Naive thymus-derived CD4-positive, alpha-beta T cell (primary cell): ENCODE results near the gene ZNF521. TPM values are rescaled to one million over a fixed set of nuclear protein-coding genes. Genes with fewer than 3 reads are reported as not detected.

Experiments
- ATAC-seq: fragments of 150-1000 bp; cut with Tn5 transposase; 2 replicates; pipeline ENCODE4 v1.10.0; 2021; ENCODE audit warnings: mild to moderate bottlenecking, moderate library complexity
- CTCF ChIA-PET: fragments of 350-600 bp; sonication (Branson Sonifier 250); formaldehyde crosslinking; loops from one replicate; lab custom pipeline; 2021; ENCODE audit warnings: antibody characterized with exemption; lab: Charles Lee
- POLR2A ChIA-PET: fragments of 350-600 bp; sonication (Branson Sonifier 250); formaldehyde crosslinking; loops from one replicate; lab custom pipeline; 2021; ENCODE audit warnings: antibody characterized with exemption, inconsistent platforms; lab: Charles Lee
- DNase-seq, 9 donors: peaks; one replicate each; pipeline versions ENCODE4 v3.0.0 to v3.0.0-alpha.2; 2020 to 2022; ENCODE audit warnings: mixed read lengths in 1 of 9
- H3K27ac ChIP-seq: one replicate; pipeline ENCODE4 v1.7.0; 2013; ENCODE audit warnings: mild to moderate bottlenecking, low read depth, low read length, moderate library complexity
- H3K27me3 ChIP-seq, 2 donors: one replicate each; pipeline ENCODE4 v1.7.0; 2013; ENCODE audit warnings: low read length in 2 of 2, mild to moderate bottlenecking in 2 of 2, moderate library complexity in 2 of 2; ENCODE audit not compliant: control insufficient read depth in 2 of 2, insufficient read depth in 2 of 2
- H3K36me3 ChIP-seq, 3 experiments: 1 replicate in 2 of 3; 2 replicates in 1 of 3; pipeline ENCODE4 v1.7.0; 2013; ENCODE audit warnings: low read length in 3 of 3, mild to moderate bottlenecking in 3 of 3, moderate library complexity in 1 of 3; ENCODE audit not compliant: insufficient read depth in 3 of 3, control insufficient read depth in 2 of 3
- H3K4me1 ChIP-seq, 2 donors: one replicate each; pipeline ENCODE4 v1.7.0; 2013; ENCODE audit warnings: low read length in 2 of 2, mild to moderate bottlenecking in 2 of 2, moderate library complexity in 1 of 2; ENCODE audit not compliant: control insufficient read depth in 2 of 2, insufficient read depth in 2 of 2
- H3K4me3 ChIP-seq: 2 replicates; pipeline ENCODE4 v1.7.0; 2013; ENCODE audit warnings: mild to moderate bottlenecking, low read length
- H3K9me3 ChIP-seq, 3 experiments: 1 replicate in 2 of 3; 2 replicates in 1 of 3; pipeline ENCODE4 v1.7.0; 2013; ENCODE audit warnings: low read length in 3 of 3; ENCODE audit not compliant: control insufficient read depth in 2 of 3
- H3K27ac Mint-ChIP-seq, 9 donors: one replicate each; pipeline ENCODE4 v1.8.0; 2020 to 2022; ENCODE audit warnings: mixed read lengths in 9 of 9, mild to moderate bottlenecking in 8 of 9, moderate library complexity in 5 of 9, inconsistent platforms in 2 of 9
- H3K27me3 Mint-ChIP-seq, 5 donors: one replicate each; pipeline ENCODE4 v1.8.0; 2021 to 2022; ENCODE audit warnings: mixed read lengths in 5 of 5, mild to moderate bottlenecking in 1 of 5
- H3K36me3 Mint-ChIP-seq, 5 donors: one replicate each; pipeline ENCODE4 v1.8.0; 2020 to 2022; ENCODE audit warnings: mixed read lengths in 5 of 5, mild to moderate bottlenecking in 3 of 5, inconsistent platforms in 1 of 5
- H3K4me1 Mint-ChIP-seq, 7 donors: one replicate each; pipeline ENCODE4 v1.8.0; 2020 to 2022; ENCODE audit warnings: mixed read lengths in 7 of 7, mild to moderate bottlenecking in 3 of 7, inconsistent platforms in 1 of 7
- H3K4me3 Mint-ChIP-seq, 10 donors: one replicate each; pipeline ENCODE4 v1.8.0; 2020 to 2022; ENCODE audit warnings: mild to moderate bottlenecking in 10 of 10, mixed read lengths in 10 of 10, moderate library complexity in 6 of 10, inconsistent platforms in 2 of 10
- H3K9me3 Mint-ChIP-seq, 11 donors: one replicate each; pipeline ENCODE4 v1.8.0; 2020 to 2022; ENCODE audit warnings: mixed read lengths in 11 of 11, mild to moderate bottlenecking in 4 of 11, inconsistent platforms in 1 of 11, moderate library complexity in 1 of 11
- intact Hi-C, 2 donors: fragments of 100-400 bp; cut with micrococcal nuclease; formaldehyde crosslinking; loops; one replicate each; pipeline ENCODE4 v1.15.1; 2023
- polyA plus RNA-seq, 2 donors: library from polyadenylated mRNA; unstranded; fragments of 300-500 nt; fragmentation: Illumina TruSeq; gene quantifications; one replicate each; pipeline ENCODE4 v1.2.3, GENCODE V29; 2021
- total RNA-seq, 6 experiments: library from RNA in 5 of 6; stranded (reverse) in 5 of 6; gene quantifications; 1 replicate in 5 of 6; 2 replicates in 1 of 6; pipeline ENCODE4 v1.2.3 and lab custom pipeline; 2021 to 2026

ZNF521 gene
- total and polyA plus RNA-seq, 7 experiments from 2014 or later = 1.1 to 4.4 TPM; not detected in 5

DNA sequence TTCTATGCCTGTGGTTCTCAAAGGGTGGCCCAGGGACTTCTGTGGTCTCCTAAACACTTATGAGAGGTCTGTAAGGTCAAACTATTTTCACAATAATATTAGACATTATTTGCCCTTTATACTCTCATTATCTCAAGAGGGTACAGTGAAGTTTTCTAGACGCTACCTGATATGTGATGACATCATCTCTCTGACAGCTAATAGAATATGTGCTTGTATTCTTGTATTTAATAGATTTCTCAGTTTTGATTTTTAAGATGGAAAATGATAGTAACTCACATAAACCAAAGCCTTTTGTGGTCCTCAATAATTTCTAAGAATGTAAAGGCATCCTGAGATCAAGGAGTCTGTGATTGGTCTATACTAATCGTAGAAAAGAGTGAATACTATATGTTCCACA is 265.1 kb downstream of the ZNF521 start:
- CTCF ChIA-PET = no interaction called here
- Mint-ChIP-seq H3K27me3 (peaks cover 0 to 2% (median 0%) of the 10 kb centered on the region in 5 donors), H3K9me3 (no peaks in the 10 kb centered on the region), H3K4me3 (no peak overlapping the region), H3K4me1 (no peaks in the 10 kb centered on the region), H3K36me3 (no peaks in the 10 kb centered on the region), H3K27ac (no peak overlapping the region)
- ATAC-seq (no peak), DNase-seq (no peak)
- Histone ChIP-seq H3K9me3 (no peaks in the 10 kb centered on the region), H3K36me3 (no peaks in the 10 kb centered on the region), H3K27me3 (no peaks in the 10 kb centered on the region), H3K4me1 (no peaks in the 10 kb centered on the region), H3K27ac (no peak overlapping the region), H3K4me3 (no peak overlapping the region)
- intact Hi-C loops = no loop called here
- POLR2A ChIA-PET = no interaction called here

- peaks cover 0 to 5% (median 0%) of the 10 kb centered on the region in 5 donors for H3K27me3 Mint-ChIP-seq
- POLR2A ChIA-PET = no interaction called here
These were observed 271.0 kb downstream of the ZNF521 start for GRCh38 chr18:25081001-25081400.

DNA sequence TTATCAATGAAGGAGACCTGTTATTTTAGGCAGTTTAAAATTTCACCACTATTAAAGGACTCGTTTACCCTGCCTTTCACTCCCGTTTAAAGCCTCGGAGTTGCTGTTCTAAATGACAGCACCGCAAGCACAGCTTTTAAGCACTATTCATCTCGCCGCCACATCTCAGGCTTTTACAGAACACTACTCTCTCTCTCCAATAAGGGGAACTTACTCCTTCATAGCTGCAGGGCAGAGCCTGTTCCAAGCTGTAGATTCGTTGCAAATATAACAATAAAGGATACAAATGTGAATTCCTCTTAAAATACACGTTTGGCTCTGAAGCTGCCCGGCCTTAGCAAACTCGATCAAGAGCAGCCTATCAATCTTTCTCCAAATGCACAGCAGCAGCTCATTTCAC is 271.8 kb downstream of the ZNF521 start:
- H3K27ac ChIP-seq = no peak overlapping the region
- peaks cover 0 to 5% (median 0%) of the 10 kb centered on the region in 5 donors for H3K27me3 Mint-ChIP-seq
- no peak overlapping the region for H3K4me3 ChIP-seq
- no peak for ATAC-seq
- H3K4me1 Mint-ChIP-seq = no peaks in the 10 kb centered on the region
- H3K27me3 ChIP-seq = no peaks in the 10 kb centered on the region
- no peaks in the 10 kb centered on the region for H3K36me3 ChIP-seq
- no peaks in the 10 kb centered on the region for H3K9me3 ChIP-seq
- H3K9me3 Mint-ChIP-seq = peaks cover 0 to 4% (median 0%) of the 10 kb centered on the region in 11 donors
- no peak overlapping the region for H3K4me3 Mint-ChIP-seq
- intact Hi-C loops = no loop called here
- H3K36me3 Mint-ChIP-seq = no peaks in the 10 kb centered on the region
- POLR2A ChIA-PET = no interaction called here
- no peak for DNase-seq
- CTCF ChIA-PET = no interaction called here
- no peaks in the 10 kb centered on the region for H3K4me1 ChIP-seq
- no peak overlapping the region for H3K27ac Mint-ChIP-seq

More at GRCh38 chr18:25081001-25081400, 271.0 kb downstream of the ZNF521 start:
- Mint-ChIP-seq H3K9me3 (peaks cover 0 to 4% (median 0%) of the 10 kb centered on the region in 11 donors), H3K4me3 (no peak overlapping the region), H3K4me1 (no peaks in the 10 kb centered on the region), H3K36me3 (no peaks in the 10 kb centered on the region), H3K27ac (no peak overlapping the region)
- Histone ChIP-seq H3K27ac (no peak overlapping the region), H3K27me3 (no peaks in the 10 kb centered on the region), H3K4me3 (no peak overlapping the region), H3K9me3 (no peaks in the 10 kb centered on the region), H3K36me3 (no peaks in the 10 kb centered on the region), H3K4me1 (no peaks in the 10 kb centered on the region)
- no peak for DNase-seq
- ATAC-seq = no peak
- CTCF ChIA-PET = no interaction called here
- intact Hi-C loops = no loop called here

- ChIA-PET CTCF (no interaction called here), POLR2A (no interaction called here)
- Mint-ChIP-seq H3K4me1 (no peaks in the 10 kb centered on the region), H3K27ac (no peak overlapping the region), H3K9me3 (peaks cover 0 to 4% (median 0%) of the 10 kb centered on the region in 11 donors), H3K4me3 (no peak overlapping the region), H3K27me3 (peaks cover 0 to 5% (median 0%) of the 10 kb centered on the region in 5 donors), H3K36me3 (no peaks in the 10 kb centered on the region)
- Histone ChIP-seq H3K27ac (no peak overlapping the region), H3K36me3 (no peaks in the 10 kb centered on the region), H3K4me1 (no peaks in the 10 kb centered on the region), H3K27me3 (no peaks in the 10 kb centered on the region), H3K9me3 (no peaks in the 10 kb centered on the region), H3K4me3 (no peak overlapping the region)
- ATAC-seq = no peak
- intact Hi-C loops = no loop called here
- DNase-seq = no peak
These were observed 273.8 kb downstream of the ZNF521 start for GRCh38 chr18:25077944-25078723.

DNA sequence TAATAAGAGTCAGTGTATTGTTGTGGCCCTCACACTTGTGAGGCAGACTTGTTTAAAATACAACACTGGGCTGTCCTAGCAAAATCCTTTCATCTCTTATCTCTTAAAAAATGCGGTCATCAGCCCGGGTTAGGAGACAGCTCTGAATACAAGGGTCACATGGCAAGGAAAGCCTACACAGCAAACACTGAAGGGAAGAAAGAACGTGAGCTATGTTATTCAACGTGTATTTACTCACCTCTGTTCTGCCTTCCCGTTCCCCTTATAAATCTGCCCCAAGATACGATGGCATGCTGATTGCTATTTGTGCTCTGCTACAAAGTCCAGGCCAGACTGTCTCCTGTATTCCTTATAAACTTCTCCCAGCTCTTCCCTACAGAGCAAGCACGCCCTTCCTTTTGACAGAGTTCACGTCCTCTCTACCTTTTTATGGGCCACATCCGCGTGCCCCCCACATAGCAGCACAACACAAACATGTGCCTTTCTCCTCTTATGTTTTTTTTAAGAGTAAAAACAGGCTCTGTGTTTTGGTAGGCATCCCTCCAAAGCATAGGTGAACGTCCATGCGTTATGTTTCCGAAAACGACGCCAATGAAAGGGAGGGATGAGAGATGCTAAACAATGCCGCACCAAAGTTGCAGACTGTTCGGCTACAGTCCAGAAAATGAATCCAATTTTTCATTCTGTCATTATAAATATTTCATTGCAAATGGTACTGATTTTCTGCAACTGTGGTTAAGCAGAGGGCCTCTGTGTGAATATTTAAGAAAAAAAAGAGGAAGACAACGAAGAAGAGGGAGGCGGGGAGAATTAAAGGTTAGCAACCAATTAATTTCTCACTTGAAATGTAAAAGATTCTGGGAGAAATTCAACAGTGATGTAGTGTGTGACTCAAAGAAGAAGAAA is 274.7 kb downstream of the ZNF521 start:
- H3K4me1 Mint-ChIP-seq = no peaks in the 10 kb centered on the region
- no peak overlapping the region for H3K27ac ChIP-seq
- H3K9me3 ChIP-seq = no peaks in the 10 kb centered on the region
- ATAC-seq (no peak), DNase-seq (no peak)
- H3K27me3 Mint-ChIP-seq = peaks cover 0 to 5% (median 0%) of the 10 kb centered on the region in 5 donors
- H3K4me3 Mint-ChIP-seq = no peak overlapping the region
- no peaks in the 10 kb centered on the region for H3K4me1 ChIP-seq
- intact Hi-C loops = no loop called here
- H3K36me3 ChIP-seq = no peaks in the 10 kb centered on the region
- H3K9me3 Mint-ChIP-seq = peaks cover 0 to 4% (median 0%) of the 10 kb centered on the region in 11 donors
- H3K27ac Mint-ChIP-seq = no peak overlapping the region
- ChIA-PET POLR2A (no interaction called here), CTCF (no interaction called here)
- H3K27me3 ChIP-seq = no peaks in the 10 kb centered on the region
- H3K36me3 Mint-ChIP-seq = no peaks in the 10 kb centered on the region
- no peak overlapping the region for H3K4me3 ChIP-seq

DNA sequence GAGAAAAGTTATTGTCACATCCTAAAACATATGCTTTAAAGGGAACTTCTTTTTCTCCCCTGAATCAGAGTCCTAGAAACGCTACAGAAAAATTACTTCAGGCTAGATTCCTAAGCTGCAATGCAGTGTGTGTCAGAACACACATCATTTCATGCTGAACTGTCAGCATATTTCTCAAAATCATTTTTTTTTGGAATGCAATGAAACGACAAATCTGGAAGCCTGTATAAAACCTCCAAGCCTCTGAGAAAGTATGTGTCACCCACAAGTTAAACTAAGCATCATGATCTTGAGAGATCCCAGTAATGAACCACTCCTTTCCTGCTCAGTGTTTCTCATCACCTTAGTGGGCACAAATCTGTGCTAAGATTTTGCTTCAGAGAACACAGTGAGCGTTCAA is 276.2 kb downstream of the ZNF521 start:
- POLR2A ChIA-PET = no interaction called here
- H3K27me3 Mint-ChIP-seq = peaks cover 0 to 11% (median 0%) of the 10 kb centered on the region in 5 donors
- H3K4me3 Mint-ChIP-seq = no peak overlapping the region
- H3K27me3 ChIP-seq = no peaks in the 10 kb centered on the region
- DNase-seq = no peak
- H3K36me3 Mint-ChIP-seq = no peaks in the 10 kb centered on the region
- ATAC-seq = no peak
- intact Hi-C loops = no loop called here
- H3K27ac ChIP-seq = no peak overlapping the region
- H3K4me3 ChIP-seq = no peak overlapping the region
- no peaks in the 10 kb centered on the region for H3K4me1 ChIP-seq
- no peak overlapping the region for H3K27ac Mint-ChIP-seq
- H3K4me1 Mint-ChIP-seq = no peaks in the 10 kb centered on the region
- H3K9me3 ChIP-seq = no peaks in the 10 kb centered on the region
- H3K36me3 ChIP-seq = no peaks in the 10 kb centered on the region
- peaks cover 0 to 4% (median 0%) of the 10 kb centered on the region in 11 donors for H3K9me3 Mint-ChIP-seq
- CTCF ChIA-PET = no interaction called here
